ENCODE results near the gene MCTP1. TPM values are rescaled to one million over a fixed set of nuclear protein-coding genes. Genes with fewer than 3 reads are reported as not detected.

Gene MCTP1
- total RNA-seq, 2 experiments from 2014 or later = not detected

GRCh38 chr5:95053253-95053652, 231.6 kb downstream of the MCTP1 start:
- CTCF ChIA-PET = interaction anchor here (1.4 kb wide), 1 partner anchor 85 kb away, joined by 3 read pairs; no protein-coding TSS in a partner anchor
- Mint-ChIP-seq H3K4me3 (no peak overlapping the region), H3K4me1 (ENCODE audit: low read depth) (no peaks in the 10 kb centered on the region)

GRCh38 chr5:95050708-95051107, 234.2 kb downstream of the MCTP1 start:
- no peak for DNase-seq
- no peaks in the 10 kb centered on the region for H3K36me3 Mint-ChIP-seq (ENCODE audit: low read depth)
- no peaks in the 10 kb centered on the region for H3K27me3 Mint-ChIP-seq (ENCODE audit: low read depth)
- H3K27ac Mint-ChIP-seq = no peak overlapping the region
- CTCF ChIA-PET = no interaction called here
- H3K9me3 Mint-ChIP-seq = no peaks in the 10 kb centered on the region
- H3K4me3 Mint-ChIP-seq = no peak overlapping the region
- H3K4me1 Mint-ChIP-seq (ENCODE audit: low read depth) = no peaks in the 10 kb centered on the region
- intact Hi-C loops (cut with micrococcal nuclease) = no loop called here

More at GRCh38 chr5:95053253-95053652, 231.6 kb downstream of the MCTP1 start:
- Mint-ChIP-seq H3K36me3 (ENCODE audit: low read depth) (no peaks in the 10 kb centered on the region), H3K27me3 (ENCODE audit: low read depth) (no peaks in the 10 kb centered on the region), H3K9me3 (no peaks in the 10 kb centered on the region), H3K27ac (no peak overlapping the region)
- intact Hi-C loops (cut with micrococcal nuclease) = no loop called here
- no peak for DNase-seq

GRCh38 chr5:95048628-95049027, 236.3 kb downstream of the MCTP1 start:
- Mint-ChIP-seq H3K36me3 (ENCODE audit: low read depth) (no peaks in the 10 kb centered on the region), H3K27ac (no peak overlapping the region), H3K4me1 (ENCODE audit: low read depth) (no peaks in the 10 kb centered on the region), H3K9me3 (no peaks in the 10 kb centered on the region), H3K27me3 (ENCODE audit: low read depth) (no peaks in the 10 kb centered on the region), H3K4me3 (no peak overlapping the region)
- CTCF ChIA-PET = no interaction called here
- no peak for DNase-seq
- intact Hi-C loops (cut with micrococcal nuclease) = no loop called here

- no peak overlapping the region for H3K27ac Mint-ChIP-seq
- DNase-seq = no peak
- no peaks in the 10 kb centered on the region for H3K36me3 Mint-ChIP-seq (ENCODE audit: low read depth)
- CTCF ChIA-PET = no interaction called here
- no peaks in the 10 kb centered on the region for H3K4me1 Mint-ChIP-seq (ENCODE audit: low read depth)
- H3K9me3 Mint-ChIP-seq = no peaks in the 10 kb centered on the region
- no peak overlapping the region for H3K4me3 Mint-ChIP-seq
- no peaks in the 10 kb centered on the region for H3K27me3 Mint-ChIP-seq (ENCODE audit: low read depth)
- intact Hi-C loops (cut with micrococcal nuclease) = no loop called here
Observed at GRCh38 chr5:95045181-95045965, 239.5 kb downstream of the MCTP1 start.

GRCh38 chr5:95044096-95044495, 240.8 kb downstream of the MCTP1 start:
- CTCF ChIA-PET = no interaction called here
- no peaks in the 10 kb centered on the region for H3K27me3 Mint-ChIP-seq (ENCODE audit: low read depth)
- H3K36me3 Mint-ChIP-seq (ENCODE audit: low read depth) = no peaks in the 10 kb centered on the region
- no peaks in the 10 kb centered on the region for H3K9me3 Mint-ChIP-seq
- no peak overlapping the region for H3K27ac Mint-ChIP-seq
- H3K4me3 Mint-ChIP-seq = no peak overlapping the region
- intact Hi-C loops (cut with micrococcal nuclease) = no loop called here
- H3K4me1 Mint-ChIP-seq (ENCODE audit: low read depth) = no peaks in the 10 kb centered on the region
- DNase-seq = no peak

- intact Hi-C loops (cut with micrococcal nuclease) = no loop called here
- Mint-ChIP-seq H3K27ac (no peak overlapping the region), H3K4me1 (ENCODE audit: low read depth) (no peaks in the 10 kb centered on the region), H3K36me3 (ENCODE audit: low read depth) (no peaks in the 10 kb centered on the region), H3K27me3 (ENCODE audit: low read depth) (no peaks in the 10 kb centered on the region), H3K4me3 (no peak overlapping the region), H3K9me3 (no peaks in the 10 kb centered on the region)
- CTCF ChIA-PET = no interaction called here
- DNase-seq = no peak
Observed at GRCh38 chr5:95043648-95044047, 241.2 kb downstream of the MCTP1 start.

- H3K27ac Mint-ChIP-seq = no peak overlapping the region
- CTCF ChIA-PET = no interaction called here
- no peak for DNase-seq
- H3K36me3 Mint-ChIP-seq (ENCODE audit: low read depth) = no peaks in the 10 kb centered on the region
- H3K4me3 Mint-ChIP-seq = no peak overlapping the region
- H3K4me1 Mint-ChIP-seq (ENCODE audit: low read depth) = no peaks in the 10 kb centered on the region
- H3K27me3 Mint-ChIP-seq (ENCODE audit: low read depth) = no peaks in the 10 kb centered on the region
- no peaks in the 10 kb centered on the region for H3K9me3 Mint-ChIP-seq
- intact Hi-C loops (cut with micrococcal nuclease) = no loop called here
Observed at GRCh38 chr5:95043234-95043633, 241.7 kb downstream of the MCTP1 start.

- intact Hi-C loops (cut with micrococcal nuclease) = no loop called here
Observed at GRCh38 chr5:95042037-95042436, 242.9 kb downstream of the MCTP1 start.

GRCh38 chr5:95035891-95036685, 248.8 kb downstream of the MCTP1 start:
- Mint-ChIP-seq H3K27ac (no peak overlapping the region), H3K4me1 (ENCODE audit: low read depth) (no peaks in the 10 kb centered on the region), H3K9me3 (peaks cover 5% of the 10 kb centered on the region), H3K4me3 (no peak overlapping the region), H3K27me3 (ENCODE audit: low read depth) (peaks cover 3% of the 10 kb centered on the region), H3K36me3 (ENCODE audit: low read depth) (no peaks in the 10 kb centered on the region)
- intact Hi-C loops (cut with micrococcal nuclease) = no loop called here
- CTCF ChIA-PET = no interaction called here
- no peak for DNase-seq

More at GRCh38 chr5:95042037-95042436, 242.9 kb downstream of the MCTP1 start:
- H3K4me3 Mint-ChIP-seq = no peak overlapping the region
- no peak for DNase-seq
- H3K27me3 Mint-ChIP-seq (ENCODE audit: low read depth) = peaks cover 3% of the 10 kb centered on the region
- CTCF ChIA-PET = interaction anchor here (1.0 kb wide), 1 partner anchor 243 kb away, joined by 3 read pairs; the partner anchor contains the start of gene MCTP1
- H3K36me3 Mint-ChIP-seq (ENCODE audit: low read depth) = no peaks in the 10 kb centered on the region
- H3K9me3 Mint-ChIP-seq = no peaks in the 10 kb centered on the region
- H3K27ac Mint-ChIP-seq = no peak overlapping the region
- no peaks in the 10 kb centered on the region for H3K4me1 Mint-ChIP-seq (ENCODE audit: low read depth)

- DNase-seq = no peak
- Mint-ChIP-seq H3K4me1 (ENCODE audit: low read depth) (no peaks in the 10 kb centered on the region), H3K4me3 (no peak overlapping the region), H3K9me3 (peaks cover 5% of the 10 kb centered on the region), H3K36me3 (ENCODE audit: low read depth) (no peaks in the 10 kb centered on the region), H3K27ac (no peak overlapping the region), H3K27me3 (ENCODE audit: low read depth) (peaks cover under 1% of the 10 kb centered on the region)
- CTCF ChIA-PET = no interaction called here
- intact Hi-C loops (cut with micrococcal nuclease) = no loop called here
Observed at GRCh38 chr5:95032801-95033200, 252.1 kb downstream of the MCTP1 start.

GRCh38 chr5:95029569-95030366, 255.1 kb downstream of the MCTP1 start:
- Mint-ChIP-seq H3K27me3 (ENCODE audit: low read depth) (no peaks in the 10 kb centered on the region), H3K4me1 (ENCODE audit: low read depth) (peaks cover 5% of the 10 kb centered on the region), H3K4me3 (no peak overlapping the region), H3K9me3 (peaks cover 5% of the 10 kb centered on the region), H3K27ac (no peak overlapping the region), H3K36me3 (ENCODE audit: low read depth) (no peaks in the 10 kb centered on the region)
- no peak for DNase-seq
- CTCF ChIA-PET = no interaction called here
- intact Hi-C loops (cut with micrococcal nuclease) = no loop called here

- Mint-ChIP-seq H3K36me3 (ENCODE audit: low read depth) (no peaks in the 10 kb centered on the region), H3K4me3 (no peak overlapping the region), H3K4me1 (ENCODE audit: low read depth) (peaks cover 5% of the 10 kb centered on the region), H3K9me3 (peaks cover 4% of the 10 kb centered on the region), H3K27me3 (ENCODE audit: low read depth) (no peaks in the 10 kb centered on the region), H3K27ac (no peak overlapping the region)
- no peak for DNase-seq
- CTCF ChIA-PET = no interaction called here
- intact Hi-C loops (cut with micrococcal nuclease) = no loop called here
Observed at GRCh38 chr5:95027775-95028174, 257.1 kb downstream of the MCTP1 start.

Measured in activated naive CD4-positive, alpha-beta T cell treated with anti-CD3 and anti-CD28 coated beads for 36 hours (primary cell).